ENCODE data around the gene MDFIC2.

Gene MDFIC2

DNA sequence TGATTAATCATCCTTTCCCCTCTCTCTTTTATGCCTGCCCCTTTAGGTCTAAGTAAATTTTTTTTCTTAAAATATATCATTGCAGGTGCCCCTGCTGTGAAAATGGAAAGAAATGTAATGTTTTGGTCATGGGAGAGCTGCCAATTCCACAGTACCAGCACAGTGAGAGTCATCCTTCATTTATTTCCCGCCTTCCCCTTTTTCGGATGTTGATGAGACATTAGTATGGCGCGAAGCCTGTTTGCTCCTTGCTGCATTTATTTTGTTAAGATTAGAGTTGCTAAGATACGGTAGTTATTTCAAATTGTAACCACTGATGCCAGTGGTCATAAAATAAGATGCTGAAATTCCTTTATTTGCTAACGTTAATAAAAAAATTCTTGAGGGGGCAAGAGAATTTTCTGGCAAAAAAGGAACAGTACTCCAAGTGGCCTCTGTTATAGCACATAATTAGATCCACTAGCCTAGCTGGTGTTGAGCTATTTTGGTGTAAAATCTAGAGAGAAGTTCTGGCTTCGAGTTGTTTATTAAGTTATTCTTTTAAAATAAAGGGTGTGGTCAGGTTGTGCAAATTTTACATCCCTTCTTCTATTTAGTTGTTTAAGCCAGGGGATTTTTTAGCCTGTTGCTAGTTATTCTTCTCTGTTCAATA lies 62.8 kb downstream of the MDFIC2 start:
- H3F3A ChIP-seq (ENCODE audit: insufficient read depth, low read length) = no peaks in the 10 kb centered on the region
- H3K27ac ChIP-seq (ENCODE audit: low read depth, low read length, poor library complexity, severe bottlenecking) = no peak overlapping the region
- H3K9me2 ChIP-seq (ENCODE audit: low read depth, low read length) = no peaks in the 10 kb centered on the region
- no peaks in the 10 kb centered on the region for H3K9me3 ChIP-seq (ENCODE audit: low read length)
- H3K79me2 ChIP-seq (ENCODE audit: insufficient read depth, low read length) = no peaks in the 10 kb centered on the region
- TF ChIP-seq EZH2 (IDR thresholded peaks at IDR 0.05; ENCODE audit: borderline replicate concordance, low read length) = no peak
- H3K9ac ChIP-seq (ENCODE audit: low read length) = no peak overlapping the region
- no peaks in the 10 kb centered on the region for H3K4me1 ChIP-seq (ENCODE audit: insufficient read depth, low read length, severe bottlenecking)
- no peak overlapping the region for H3K4me2 ChIP-seq (ENCODE audit: low read length)
- H3K36me3 ChIP-seq (ENCODE audit: insufficient read depth, low read length) = no peaks in the 10 kb centered on the region
- H4K20me1 ChIP-seq (ENCODE audit: insufficient read depth, low read length) = no peaks in the 10 kb centered on the region
- no peak overlapping the region for H3K4me3 ChIP-seq (ENCODE audit: low read depth, low read length, poor library complexity, severe bottlenecking)
- no peaks in the 10 kb centered on the region for H3K27me3 ChIP-seq (ENCODE audit: insufficient read depth, low read length)
- no peak overlapping the region for H2AFZ ChIP-seq (ENCODE audit: low read length)

DNA sequence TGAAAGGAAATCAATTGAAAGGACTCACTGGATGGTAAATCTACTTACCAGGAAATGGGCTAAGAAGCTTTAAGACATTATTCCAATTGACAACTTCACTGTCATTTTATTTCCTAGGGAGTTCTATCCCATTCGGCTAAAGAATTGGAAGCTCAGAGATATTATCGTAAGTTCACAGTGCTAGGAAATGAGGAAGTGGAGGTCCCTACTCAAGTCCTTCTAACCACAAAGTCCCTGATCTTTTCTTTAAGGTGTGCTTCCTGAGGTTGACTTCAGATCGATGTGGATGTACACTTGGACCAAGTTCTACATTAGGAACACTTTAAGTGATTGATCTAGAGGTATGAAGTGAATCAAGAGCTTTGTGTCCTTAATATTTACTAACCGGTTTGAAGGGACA lies 63.6 kb downstream of the MDFIC2 start:
- Histone ChIP-seq H3K4me2 (ENCODE audit: low read length) (no peak overlapping the region), H3K79me2 (ENCODE audit: insufficient read depth, low read length) (no peaks in the 10 kb centered on the region), H3K4me1 (ENCODE audit: insufficient read depth, low read length, severe bottlenecking) (no peaks in the 10 kb centered on the region), H3K9ac (ENCODE audit: low read length) (no peak overlapping the region), H3K4me3 (ENCODE audit: low read depth, low read length, poor library complexity, severe bottlenecking) (no peak overlapping the region), H3K27me3 (ENCODE audit: insufficient read depth, low read length) (no peaks in the 10 kb centered on the region), H3K9me3 (ENCODE audit: low read length) (no peaks in the 10 kb centered on the region), H3F3A (ENCODE audit: insufficient read depth, low read length) (no peaks in the 10 kb centered on the region), H4K20me1 (ENCODE audit: insufficient read depth, low read length) (no peaks in the 10 kb centered on the region), H3K36me3 (ENCODE audit: insufficient read depth, low read length) (no peaks in the 10 kb centered on the region), H3K27ac (ENCODE audit: low read depth, low read length, poor library complexity, severe bottlenecking) (no peak overlapping the region), H3K9me2 (ENCODE audit: low read depth, low read length) (no peaks in the 10 kb centered on the region), H2AFZ (ENCODE audit: low read length) (no peak overlapping the region)
- TF ChIP-seq, protein P1, sequence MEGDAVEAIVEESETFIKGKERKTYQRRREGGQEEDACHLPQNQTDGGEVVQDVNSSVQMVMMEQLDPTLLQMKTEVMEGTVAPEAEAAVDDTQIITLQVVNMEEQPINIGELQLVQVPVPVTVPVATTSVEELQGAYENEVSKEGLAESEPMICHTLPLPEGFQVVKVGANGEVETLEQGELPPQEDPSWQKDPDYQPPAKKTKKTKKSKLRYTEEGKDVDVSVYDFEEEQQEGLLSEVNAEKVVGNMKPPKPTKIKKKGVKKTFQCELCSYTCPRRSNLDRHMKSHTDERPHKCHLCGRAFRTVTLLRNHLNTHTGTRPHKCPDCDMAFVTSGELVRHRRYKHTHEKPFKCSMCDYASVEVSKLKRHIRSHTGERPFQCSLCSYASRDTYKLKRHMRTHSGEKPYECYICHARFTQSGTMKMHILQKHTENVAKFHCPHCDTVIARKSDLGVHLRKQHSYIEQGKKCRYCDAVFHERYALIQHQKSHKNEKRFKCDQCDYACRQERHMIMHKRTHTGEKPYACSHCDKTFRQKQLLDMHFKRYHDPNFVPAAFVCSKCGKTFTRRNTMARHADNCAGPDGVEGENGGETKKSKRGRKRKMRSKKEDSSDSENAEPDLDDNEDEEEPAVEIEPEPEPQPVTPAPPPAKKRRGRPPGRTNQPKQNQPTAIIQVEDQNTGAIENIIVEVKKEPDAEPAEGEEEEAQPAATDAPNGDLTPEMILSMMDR (IDR thresholded peaks at IDR 0.05; ENCODE audit: low read length) = no peak
- no peak for TF ChIP-seq EZH2 (IDR thresholded peaks at IDR 0.05; ENCODE audit: borderline replicate concordance, low read length)

DNA sequence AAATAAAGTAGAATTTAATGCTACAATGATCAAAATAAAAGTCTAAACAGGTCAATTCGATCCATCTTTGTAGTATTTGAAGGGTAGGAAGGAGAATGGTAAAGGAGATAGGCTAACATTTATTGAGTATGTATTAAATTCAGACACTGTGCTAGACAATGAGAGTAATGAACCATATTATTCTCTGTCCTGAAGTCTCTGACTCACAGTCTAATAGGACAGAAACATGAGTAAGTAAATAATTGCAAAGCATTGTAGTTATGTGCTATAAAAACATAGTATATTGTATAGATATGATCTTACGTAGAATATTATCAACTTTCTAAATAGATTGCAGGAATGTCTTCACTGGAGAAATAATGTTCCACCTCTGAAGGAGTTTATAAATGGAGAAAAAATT lies 64.5 kb downstream of the MDFIC2 start:
- H2AFZ ChIP-seq (ENCODE audit: low read length) = no peak overlapping the region
- no peaks in the 10 kb centered on the region for H3F3A ChIP-seq (ENCODE audit: insufficient read depth, low read length)
- H3K9me3 ChIP-seq (ENCODE audit: low read length) = no peaks in the 10 kb centered on the region
- TF ChIP-seq, protein P1 (IDR thresholded peaks at IDR 0.05; ENCODE audit: low read length) = no peak
- no peak for TF ChIP-seq EZH2 (IDR thresholded peaks at IDR 0.05; ENCODE audit: borderline replicate concordance, low read length)
- H3K4me3 ChIP-seq (ENCODE audit: low read depth, low read length, poor library complexity, severe bottlenecking) = no peak overlapping the region
- no peaks in the 10 kb centered on the region for H3K79me2 ChIP-seq (ENCODE audit: insufficient read depth, low read length)
- no peak overlapping the region for H3K27ac ChIP-seq (ENCODE audit: low read depth, low read length, poor library complexity, severe bottlenecking)
- no peak overlapping the region for H3K4me2 ChIP-seq (ENCODE audit: low read length)
- no peaks in the 10 kb centered on the region for H4K20me1 ChIP-seq (ENCODE audit: insufficient read depth, low read length)
- no peaks in the 10 kb centered on the region for H3K9me2 ChIP-seq (ENCODE audit: low read depth, low read length)
- no peaks in the 10 kb centered on the region for H3K36me3 ChIP-seq (ENCODE audit: insufficient read depth, low read length)
- H3K4me1 ChIP-seq (ENCODE audit: insufficient read depth, low read length, severe bottlenecking) = no peaks in the 10 kb centered on the region
- no peaks in the 10 kb centered on the region for H3K27me3 ChIP-seq (ENCODE audit: insufficient read depth, low read length)
- H3K9ac ChIP-seq (ENCODE audit: low read length) = no peak overlapping the region
